LNCaP clone FGC (cell line): Measurements from ENCODE around the gene VPS35L.
"Not testable (repeated sequence)": the region's sequence is repeated elsewhere in the genome, so short reads cannot be mapped to it uniquely, and the experiment has no call there.

Experiments used
- DNase-seq: peaks from one replicate; pipeline ENCODE4 v3.0.0-alpha.2; 2011; ENCODE audit warnings: low read depth
- H3K4me3 ChIP-seq: 2 replicates; pipeline ENCODE4 v1.5.1; 2011; ENCODE audit warnings: mild to moderate bottlenecking, low read depth, low read length, control low read depth
- TF ChIP-seq, protein P1 (sequence below): IDR thresholded peaks from 2 replicates; pipeline ENCODE4 v1.5.1; 2012; ENCODE audit warnings: mild to moderate bottlenecking; ENCODE audit not compliant: control insufficient read depth, insufficient read depth; ENCODE audit errors: extremely low read depth

VPS35L gene

DNA sequence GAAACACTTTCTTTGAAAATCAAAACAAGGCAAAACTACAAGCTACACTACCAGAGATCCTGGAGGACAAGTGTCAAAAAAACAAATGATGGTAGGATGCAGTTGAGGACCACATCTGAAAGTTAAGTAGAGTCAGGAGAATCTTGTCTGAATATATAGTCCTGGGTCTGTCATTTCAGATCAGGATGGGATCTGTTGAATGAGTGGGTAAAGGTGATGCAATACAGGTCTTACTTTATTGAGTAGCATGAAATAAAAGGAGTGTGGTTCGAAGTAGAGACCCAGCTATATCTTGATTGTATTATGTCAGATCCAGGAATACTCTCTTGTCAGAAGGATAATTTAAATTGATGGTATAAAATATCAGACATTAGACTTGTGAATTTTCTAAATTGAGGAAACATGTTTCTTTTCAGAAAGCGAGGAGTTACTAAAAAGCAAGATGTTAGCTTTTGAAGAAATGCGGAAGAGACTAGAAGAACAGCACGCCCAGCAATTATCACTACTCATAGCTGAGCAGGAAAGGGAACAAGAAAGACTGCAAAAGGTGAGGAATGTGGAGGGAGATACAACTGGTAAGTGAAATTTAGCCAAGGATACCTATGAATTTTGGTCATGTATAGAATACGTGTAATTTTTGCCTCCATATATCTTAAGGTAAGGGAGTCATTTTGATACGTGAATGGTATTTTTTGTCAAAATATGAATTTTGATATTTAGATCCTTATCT, 15.1 kb upstream of the VPS35L start:
- TF ChIP-seq, protein P1, sequence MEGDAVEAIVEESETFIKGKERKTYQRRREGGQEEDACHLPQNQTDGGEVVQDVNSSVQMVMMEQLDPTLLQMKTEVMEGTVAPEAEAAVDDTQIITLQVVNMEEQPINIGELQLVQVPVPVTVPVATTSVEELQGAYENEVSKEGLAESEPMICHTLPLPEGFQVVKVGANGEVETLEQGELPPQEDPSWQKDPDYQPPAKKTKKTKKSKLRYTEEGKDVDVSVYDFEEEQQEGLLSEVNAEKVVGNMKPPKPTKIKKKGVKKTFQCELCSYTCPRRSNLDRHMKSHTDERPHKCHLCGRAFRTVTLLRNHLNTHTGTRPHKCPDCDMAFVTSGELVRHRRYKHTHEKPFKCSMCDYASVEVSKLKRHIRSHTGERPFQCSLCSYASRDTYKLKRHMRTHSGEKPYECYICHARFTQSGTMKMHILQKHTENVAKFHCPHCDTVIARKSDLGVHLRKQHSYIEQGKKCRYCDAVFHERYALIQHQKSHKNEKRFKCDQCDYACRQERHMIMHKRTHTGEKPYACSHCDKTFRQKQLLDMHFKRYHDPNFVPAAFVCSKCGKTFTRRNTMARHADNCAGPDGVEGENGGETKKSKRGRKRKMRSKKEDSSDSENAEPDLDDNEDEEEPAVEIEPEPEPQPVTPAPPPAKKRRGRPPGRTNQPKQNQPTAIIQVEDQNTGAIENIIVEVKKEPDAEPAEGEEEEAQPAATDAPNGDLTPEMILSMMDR: no peak

DNA sequence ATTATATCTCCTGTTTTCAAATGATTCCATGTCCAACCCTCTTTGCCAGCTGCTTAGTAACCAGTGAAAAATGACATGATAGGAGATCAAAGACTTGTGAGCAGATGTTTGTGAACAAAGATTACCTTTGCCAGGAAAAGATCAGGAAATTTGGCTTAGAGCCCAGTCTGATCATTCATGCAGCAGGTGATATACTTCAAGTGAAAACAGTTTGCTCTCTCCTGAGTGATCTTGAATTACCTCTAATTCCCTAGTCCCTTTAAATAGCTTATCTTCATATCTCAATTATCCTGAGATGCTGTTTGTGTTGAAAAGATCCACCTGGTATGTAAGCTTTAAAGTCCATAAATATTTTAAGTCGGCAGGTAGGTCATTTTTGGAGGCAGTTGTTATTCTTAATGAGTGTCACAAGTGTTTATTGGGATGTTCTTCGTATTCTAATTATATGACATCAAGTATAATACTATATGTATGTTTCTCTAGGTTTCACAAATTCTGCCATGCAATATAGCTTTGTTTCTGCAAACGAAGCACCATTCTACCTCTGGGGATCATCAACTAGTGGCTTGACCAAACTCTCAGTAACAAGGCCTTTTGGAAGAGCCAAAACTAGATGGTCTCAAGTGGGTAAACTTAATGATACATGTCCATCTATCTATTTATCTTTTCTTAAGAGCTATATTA, 13.2 kb upstream of the VPS35L start:
- no peak overlapping the region for H3K4me3 ChIP-seq
- DNase-seq: peak; percentile 75
- TF ChIP-seq, protein P1: no peak

More for the DNA sequence above, 15.1 kb upstream of the VPS35L start:
- no peak overlapping the region for H3K4me3 ChIP-seq
- no peak for DNase-seq

DNA sequence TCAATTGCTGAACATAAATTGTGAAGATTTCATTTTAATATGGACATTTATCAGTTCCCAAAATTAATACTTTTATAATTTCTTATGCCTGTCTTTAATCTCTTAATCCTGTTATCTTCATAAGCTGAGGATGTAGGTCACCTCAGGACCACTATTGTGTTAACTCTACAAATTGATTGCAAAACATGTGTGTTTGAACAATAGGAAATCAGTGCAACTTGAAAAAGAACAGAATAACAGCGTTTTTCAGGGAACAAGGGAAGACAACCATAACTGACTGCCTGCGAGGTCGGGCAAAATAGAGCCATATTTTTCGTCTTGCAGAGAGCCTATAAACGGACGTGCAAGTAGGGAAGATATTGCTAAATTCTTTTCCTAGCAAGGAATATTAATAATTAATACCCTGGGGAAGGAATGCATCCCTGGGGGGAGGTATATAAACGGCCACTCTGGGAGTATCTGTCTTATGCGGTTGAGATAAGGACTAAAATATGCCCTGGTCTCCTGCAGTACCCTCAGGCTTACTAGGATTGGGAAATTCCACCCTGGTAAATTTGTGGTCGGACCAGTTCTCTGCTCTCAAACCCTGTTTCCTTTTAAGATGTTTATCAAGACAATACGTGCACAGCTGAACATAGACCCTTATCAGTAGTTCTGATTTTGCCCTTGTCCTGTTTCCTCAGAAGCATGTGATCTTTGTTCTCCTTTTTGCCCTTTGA, 12.1 kb upstream of the VPS35L start:
- DNase-seq, H3K4me3 ChIP-seq: not testable (repeated sequence)

DNA sequence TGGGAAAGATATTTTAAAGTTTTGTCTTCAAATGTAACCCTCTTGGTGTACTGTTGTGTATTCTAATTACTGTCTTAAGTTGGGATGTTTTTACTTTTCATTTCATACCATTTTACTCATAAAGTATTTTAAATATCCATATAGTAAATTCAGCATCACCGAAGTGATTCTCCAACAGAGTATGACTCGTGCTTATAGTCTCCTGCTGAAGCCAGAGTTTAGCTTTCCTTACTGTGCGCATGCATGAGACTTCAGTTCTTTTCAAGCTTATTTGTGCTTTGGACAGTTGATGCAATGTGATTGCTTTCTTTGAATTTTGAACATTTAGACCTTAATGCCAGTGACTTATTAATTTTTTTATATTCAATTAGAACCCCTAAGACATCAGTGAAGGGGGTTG, 7.4 kb upstream of the VPS35L start:
- TF ChIP-seq, protein P1: no peak
- H3K4me3 ChIP-seq: no peak overlapping the region
- DNase-seq: no peak

DNA sequence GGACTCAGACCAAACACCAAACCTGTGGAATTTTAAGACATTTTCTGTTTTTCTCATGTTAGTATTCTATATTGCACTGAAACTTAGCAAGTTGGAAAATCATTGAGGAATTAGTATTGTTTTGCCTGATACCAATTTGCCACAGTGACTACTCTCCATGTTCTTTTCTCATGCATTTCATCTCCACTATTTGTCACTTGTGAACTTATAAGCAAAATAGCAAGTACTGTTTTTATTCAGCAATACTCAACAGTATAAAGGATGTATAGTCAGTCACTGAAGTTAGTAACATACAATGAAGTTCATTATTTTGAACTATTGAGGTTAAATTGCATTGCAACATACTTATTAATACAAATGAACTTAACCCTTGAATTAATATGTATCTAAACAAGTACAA, 5.8 kb upstream of the VPS35L start:
- TF ChIP-seq, protein P1: no peak
- no peak for DNase-seq
- H3K4me3 ChIP-seq: no peak overlapping the region

DNA sequence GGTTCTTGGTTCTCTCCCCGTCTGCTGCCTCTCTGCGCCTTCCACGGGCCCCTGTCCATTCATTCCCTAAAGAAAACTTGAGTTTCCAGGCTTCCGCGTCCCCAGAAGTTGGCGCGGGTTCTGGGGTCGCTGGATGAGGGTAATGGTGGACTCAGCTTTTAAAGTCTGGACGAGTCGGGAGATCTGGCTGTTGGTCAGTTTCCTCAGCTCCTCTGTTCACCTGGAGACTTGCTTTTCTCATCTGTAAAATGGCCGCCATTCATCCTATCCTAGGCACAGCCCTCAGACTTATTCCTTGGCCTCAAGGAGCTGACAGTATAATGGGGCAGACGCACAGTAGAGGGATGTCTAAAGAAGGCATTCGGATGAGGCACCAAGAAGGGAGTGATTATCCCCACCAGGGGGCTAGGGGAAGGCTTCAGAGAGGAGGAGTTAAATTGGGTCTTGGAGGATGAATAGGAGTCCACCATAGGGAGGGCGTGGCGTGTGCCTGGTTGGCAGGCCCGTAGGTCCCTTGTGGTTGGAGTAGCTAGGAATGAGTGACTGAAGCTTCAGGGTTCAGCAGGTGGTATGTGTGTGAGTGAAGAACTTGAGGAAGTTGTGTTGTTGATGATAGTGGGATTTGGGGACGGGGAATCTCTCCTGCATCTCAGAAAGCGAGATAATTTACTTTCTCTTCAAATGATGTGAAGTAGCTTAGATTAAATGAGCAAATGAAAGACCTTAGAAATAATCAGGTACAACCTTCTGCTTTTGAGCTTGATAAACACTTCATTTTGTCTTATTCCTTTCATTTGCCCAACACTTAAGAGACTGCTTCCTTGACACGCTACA, 652 bp downstream of the VPS35L start:
- DNase-seq: peak; percentile 21
- TF ChIP-seq, protein P1: 0 out of 2 replicates have a peak, but pooled peaks have one; percentile 12
- H3K4me3 ChIP-seq: peak overlapping the region; percentile 86
